Thyroid gland (tissue), 4 donors: Measurements from ENCODE around the gene MIEF1. TPM values are rescaled to one million over a fixed set of nuclear protein-coding genes. Genes with fewer than 3 reads are reported as not detected.

ENCODE experiments used
- DNase-seq, 2 donors: peaks; one replicate each; pipeline ENCODE4 v3.0.0-alpha.2; 2019
- H3K27ac ChIP-seq, 3 donors: fragments of 200-600 bp; sonication (generic); 1 replicate in 2 of 3; 2 replicates in 1 of 3; pipeline ENCODE4 v1.5.1; 2016 to 2019; ENCODE audit warnings: mild to moderate bottlenecking in 1 of 3, moderate library complexity in 1 of 3
- H3K27me3 ChIP-seq: fragments of 200-600 bp; sonication (generic); one replicate; pipeline ENCODE4 v1.5.1; 2019
- H3K36me3 ChIP-seq, 2 donors: fragments of 200-600 bp; sonication (generic); one replicate each; pipeline ENCODE4 v1.5.1; 2016 to 2019
- H3K4me1 ChIP-seq, 2 donors: fragments of 200-600 bp; sonication (generic); one replicate each; pipeline ENCODE4 v1.5.1; 2017 to 2019
- H3K4me3 ChIP-seq, 3 donors: fragments of 200-600 bp; sonication (generic); replicated peaks in 1 of 3; 1 replicate in 2 of 3; 2 replicates in 1 of 3; pipeline ENCODE4 v1.5.1; 2016; ENCODE audit warnings: mild to moderate bottlenecking in 1 of 3
- H3K9me3 ChIP-seq: fragments of 200-600 bp; sonication (generic); one replicate; pipeline ENCODE4 v1.5.1; 2017
- CTCF ChIP-seq, 6 experiments: fragments of 200-600 bp in 3 of 6; fragments of 450-650 bp in 3 of 6; sonication (generic) in 3 of 6; IDR thresholded peaks; one replicate each; pipeline ENCODE4 v1.5.1; 2016 to 2019; ENCODE audit warnings: antibody characterized with exemption in 6 of 6, mild to moderate bottlenecking in 2 of 6, inconsistent platforms in 1 of 6, moderate library complexity in 1 of 6
- POLR2A ChIP-seq, 2 donors: fragments of 450-650 bp; IDR thresholded peaks; one replicate each; pipeline ENCODE4 v1.6.1; 2017; ENCODE audit warnings: antibody characterized with exemption in 2 of 2, mild to moderate bottlenecking in 2 of 2, moderate library complexity in 1 of 2
- WGBS, 2 donors: methylation state at CpG; one replicate each; pipeline ENCODE4 v1.1.5; 2017; 5-methylcytosine and 5-hydroxymethylcytosine counted together
- intact Hi-C: fragments of 100-400 bp; cut with DNase I; formaldehyde crosslinking; loops from one replicate; pipeline ENCODE4 v1.15.1; 2023
- total RNA-seq, 4 donors: library from RNA; depleted of rRNA; stranded (reverse); fragments of >200 nt; gene quantifications; one replicate each; pipeline ENCODE4 v1.2.3, GENCODE V29; 2016

The MIEF1 gene
- total RNA-seq, 4 donors from 2014 or later, result 21.4 to 30.5 (median 26.7) TPM

- H3K36me3 ChIP-seq, result peaks cover 0 to 9% of the 10 kb centered on the region in 2 donors
- 55 to 61% methylated on average over 8 to 9 of the region's 9 CpGs for WGBS, 2 donors
- peak overlapping the region in 1 of 3 donors; percentile 78 for H3K27ac ChIP-seq
- no peak overlapping the region for H3K4me3 ChIP-seq
- TF ChIP-seq CTCF (IDR thresholded peaks at IDR 0.05) (peak in 2 of 6 experiments; percentile 13 to 33), POLR2A (IDR thresholded peaks at IDR 0.05) (no peak)
- H3K27me3 ChIP-seq, result no peaks in the 10 kb centered on the region
- peaks cover 39 to 53% of the 10 kb centered on the region in 2 donors for H3K4me1 ChIP-seq
- intact Hi-C loops, result loop anchor here (5.0 kb wide), 1 partner anchor 816 kb away; the partner anchor contains the start of gene ADSL
- DNase-seq, result no peak
- H3K9me3 ChIP-seq, result no peaks in the 10 kb centered on the region
Observed at GRCh38 chr22:39530692-39531331, 28.7 kb downstream of the MIEF1 start.

GRCh38 chr22:39532215-39533073 is 30.4 kb downstream of the MIEF1 start, which contains the start of gene RPS19BP1:
Gene RPS19BP1, minus strand, starts transcription at chr22:39532748. Its CDS starts 10 bp downstream, at chr22:39532738.
- Histone ChIP-seq H3K27me3 (no peaks in the 10 kb centered on the region), H3K36me3 (peaks cover 0 to 9% of the 10 kb centered on the region in 2 donors), H3K4me3 (peak within 1 kb of the TSS; percentile 70 to 96 (median 88)), H3K4me1 (peaks cover 39 to 50% of the 10 kb centered on the region in 2 donors), H3K9me3 (no peaks in the 10 kb centered on the region), H3K27ac (peak within 1 kb of the TSS; percentile 78 to 91 (median 82))
- 0 to 2% methylated on average over 41 to 55 of the region's 67 CpGs for WGBS, 2 donors
- peak; percentile 100 for DNase-seq
- intact Hi-C loops, result loop anchor here (5.0 kb wide), 1 partner anchor 815 kb away; the partner anchor contains the start of gene ADSL
- TF ChIP-seq CTCF (IDR thresholded peaks at IDR 0.05) (peak in 1 of 6 experiments; percentile 2), POLR2A (IDR thresholded peaks at IDR 0.05) (peak; percentile 68 to 86)

GRCh38 chr22:39534092-39534506 is 32.0 kb downstream of the MIEF1 start:
- Histone ChIP-seq H3K4me1 (peaks cover 22 to 34% of the 10 kb centered on the region in 2 donors), H3K27me3 (no peaks in the 10 kb centered on the region), H3K9me3 (no peaks in the 10 kb centered on the region), H3K27ac (peak overlapping the region in 1 of 3 donors; percentile 40), H3K4me3 (no peak overlapping the region), H3K36me3 (peaks cover 0 to 9% of the 10 kb centered on the region in 2 donors)
- 81 to 83% methylated on average over 12 of the region's 12 CpGs for WGBS, 2 donors
- no peak for TF ChIP-seq CTCF (IDR thresholded peaks at IDR 0.05)
- no peak for TF ChIP-seq POLR2A (IDR thresholded peaks at IDR 0.05)
- intact Hi-C loops, result loop anchor here (5.0 kb wide), 1 partner anchor 813 kb away; the partner anchor contains the start of gene ADSL
- no peak for DNase-seq

GRCh38 chr22:39534591-39535356 is 32.7 kb downstream of the MIEF1 start:
- Histone ChIP-seq H3K36me3 (peaks cover 0 to 5% of the 10 kb centered on the region in 2 donors), H3K4me3 (no peak overlapping the region), H3K9me3 (no peaks in the 10 kb centered on the region), H3K27ac (peak overlapping the region in 1 of 3 donors; percentile 40), H3K27me3 (no peaks in the 10 kb centered on the region), H3K4me1 (peaks cover 22 to 27% of the 10 kb centered on the region in 2 donors)
- 11 to 15% methylated on average over 17 to 19 of the region's 41 CpGs for WGBS, 2 donors
- DNase-seq, result peak; percentile 87 to 88
- intact Hi-C loops, result loop anchor here (5.0 kb wide), 2 partner anchors 488 to 813 kb away; partner anchors contain the start of gene ADSL
- TF ChIP-seq CTCF (IDR thresholded peaks at IDR 0.05) (peak; percentile 85 to 98 (median 93)), POLR2A (IDR thresholded peaks at IDR 0.05) (no peak)
